PC-9 (cell line): ENCODE results near the gene GHRH. TPM values are rescaled to one million over a fixed set of nuclear protein-coding genes. Genes with fewer than 3 reads are reported as not detected.

Source experiments
- BruUV-seq: library from RNA; stranded (reverse); fragments of 400-500 nt; replicated peaks from 2 replicates; lab custom pipeline; 2021; lab: Mats Ljungman, UMichigan
- CTCF ChIA-PET: fragments of 300-600 bp; sonication (Branson Sonifier 250); formaldehyde crosslinking; loops from one replicate; lab custom pipeline; 2022; ENCODE audit warnings: antibody characterized with exemption; lab: Charles Lee
- POLR2A ChIA-PET: fragments of 300-600 bp; sonication (Branson Sonifier 250); formaldehyde crosslinking; loops from one replicate; lab custom pipeline; 2022; ENCODE audit warnings: antibody characterized with exemption; ENCODE audit not compliant: unreplicated experiment; lab: Charles Lee
- DNase-seq, 2 experiments: peaks; one replicate each; pipeline versions ENCODE4 v3.0.0 to v3.0.0-alpha.2; 2015 to 2022; ENCODE audit warnings: mixed read lengths in 1 of 2
- H2AFZ ChIP-seq: fragments of 200-600 bp; sonication (generic); 2 replicates; pipeline ENCODE4 v1.8.1; 2017; ENCODE audit warnings: antibody characterized with exemption
- H3F3A ChIP-seq: fragments of 200-600 bp; sonication (generic); 2 replicates; pipeline ENCODE4 v1.8.1; 2017; ENCODE audit warnings: antibody characterized with exemption, mild to moderate bottlenecking, low read depth; ENCODE audit not compliant: insufficient read depth
- H3K27ac ChIP-seq: fragments of 200-600 bp; sonication (generic); 2 replicates; pipeline ENCODE4 v1.6.1; 2016; ENCODE audit warnings: mixed run types
- H3K27me3 ChIP-seq: fragments of 200-600 bp; sonication (generic); 2 replicates; pipeline ENCODE4 v1.6.1; 2016; ENCODE audit warnings: low read depth, mixed run types; ENCODE audit not compliant: insufficient read depth
- H3K36me3 ChIP-seq: fragments of 200-600 bp; sonication (generic); 2 replicates; pipeline ENCODE4 v1.6.1; 2016; ENCODE audit warnings: low read depth, mixed run types
- H3K4me1 ChIP-seq: fragments of 200-600 bp; sonication (generic); replicated peaks from 2 replicates; pipeline ENCODE4 v1.6.1; 2016; ENCODE audit warnings: mixed run types; ENCODE audit not compliant: insufficient read depth
- H3K4me2 ChIP-seq: fragments of 200-600 bp; sonication (generic); 2 replicates; pipeline ENCODE4 v1.6.1; 2017; ENCODE audit warnings: mixed run types
- H3K4me3 ChIP-seq: fragments of 200-600 bp; sonication (generic); 2 replicates; pipeline ENCODE4 v1.6.1; 2016; ENCODE audit warnings: mixed run types
- H3K79me2 ChIP-seq: fragments of 200-600 bp; sonication (generic); 2 replicates; pipeline ENCODE4 v1.6.1; 2017; ENCODE audit warnings: low read depth, mixed run types
- H3K9me2 ChIP-seq: fragments of 200-600 bp; sonication (generic); 2 replicates; pipeline ENCODE4 v1.8.1; 2017; ENCODE audit warnings: mild to moderate bottlenecking; ENCODE audit not compliant: insufficient read depth
- H3K9me3 ChIP-seq: fragments of 200-600 bp; sonication (generic); 2 replicates; pipeline ENCODE4 v1.8.1; 2016; ENCODE audit warnings: low read depth; ENCODE audit not compliant: insufficient read depth
- H4K20me1 ChIP-seq: fragments of 200-600 bp; sonication (generic); 2 replicates; pipeline ENCODE4 v1.8.1; 2017; ENCODE audit not compliant: insufficient read depth
- CTCF ChIP-seq: fragments of 200-600 bp; sonication (generic); conservative IDR thresholded peaks from 2 replicates; pipeline ENCODE4 v1.6.1; 2017; ENCODE audit warnings: mixed run types, antibody characterized with exemption, mild to moderate bottlenecking, moderate library complexity
- EZH2 ChIP-seq: fragments of 200-600 bp; sonication (generic); IDR thresholded peaks from 2 replicates; pipeline ENCODE4 v1.8.0; 2017; ENCODE audit warnings: antibody characterized with exemption, low read depth
- intact Hi-C: fragments of 100-400 bp; cut with micrococcal nuclease; formaldehyde crosslinking; loops from one replicate; pipeline ENCODE4 v1.10.0; 2022; ENCODE audit not compliant: unreplicated experiment
- total RNA-seq: library from RNA; stranded (reverse); gene quantifications from 2 replicates; pipeline ENCODE4 v1.2.3, GENCODE V29; 2021

The GHRH gene
- total RNA-seq, 1 experiment from 2014 or later: not detected

GRCh38 chr20:37218976-37219375 lies 42.6 kb downstream of the GHRH start:
- no peak for TF ChIP-seq CTCF
- no peak for TF ChIP-seq EZH2
- ChIA-PET POLR2A (interaction anchor here (0.8 kb wide), 1 partner anchor 554 kb away, joined by 9 read pairs; no protein-coding TSS in a partner anchor), CTCF (no interaction called here)
- intact Hi-C loops: no loop called here
- no peaks in the 10 kb centered on the region for H3K9me2 ChIP-seq
- H3K4me2 ChIP-seq: no peak overlapping the region
- H4K20me1 ChIP-seq: peaks cover 10% of the 10 kb centered on the region; the same call in 1 of the 2 replicates
- peaks cover 7% of the 10 kb centered on the region for H3F3A ChIP-seq
- no TSS peak for BruUV-seq
- no peaks in the 10 kb centered on the region for H3K79me2 ChIP-seq
- H3K27me3 ChIP-seq: no peaks in the 10 kb centered on the region
- H2AFZ ChIP-seq: no peak overlapping the region
- H3K9me3 ChIP-seq: no peaks in the 10 kb centered on the region
- no peak for DNase-seq
- H3K36me3 ChIP-seq: peaks cover 25% of the 10 kb centered on the region
- H3K4me3 ChIP-seq: no peak overlapping the region
- no peak overlapping the region for H3K27ac ChIP-seq
- H3K4me1 ChIP-seq: no peaks in the 10 kb centered on the region

DNA sequence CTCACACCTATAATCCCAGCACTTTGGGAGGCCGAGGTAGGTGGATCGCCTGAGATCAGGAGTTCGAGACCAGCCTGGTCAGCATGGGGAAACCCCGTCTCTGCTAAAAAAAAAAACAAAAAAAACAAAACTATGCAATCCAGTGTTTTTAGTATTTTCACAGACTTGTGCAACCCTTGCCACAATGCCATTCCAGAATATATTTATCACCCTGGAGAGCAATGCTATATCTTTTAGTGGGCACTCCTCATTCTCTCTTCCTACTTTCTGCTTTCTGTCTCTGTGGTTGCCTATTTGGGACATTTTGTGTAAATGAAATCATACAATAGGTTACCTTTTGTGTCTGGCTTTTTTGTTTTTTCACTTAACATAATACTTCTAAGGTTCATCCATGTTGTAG lies 43.2 kb downstream of the GHRH start:
- Histone ChIP-seq H2AFZ (no peak overlapping the region), H3K36me3 (peaks cover 22% of the 10 kb centered on the region; the same call in 1 of the 2 replicates), H3K4me2 (no peak overlapping the region), H3F3A (peaks cover 11% of the 10 kb centered on the region), H3K4me3 (no peak overlapping the region), H3K79me2 (no peaks in the 10 kb centered on the region), H4K20me1 (peaks cover 12% of the 10 kb centered on the region; the same call in 1 of the 2 replicates), H3K27me3 (no peaks in the 10 kb centered on the region), H3K4me1 (no peaks in the 10 kb centered on the region), H3K9me3 (no peaks in the 10 kb centered on the region), H3K27ac (no peak overlapping the region), H3K9me2 (no peaks in the 10 kb centered on the region)
- no TSS peak for BruUV-seq
- intact Hi-C loops: no loop called here
- TF ChIP-seq EZH2: no peak
- no peak for TF ChIP-seq CTCF
- ChIA-PET CTCF (no interaction called here), POLR2A (interaction anchor here (0.8 kb wide), 1 partner anchor 555 kb away, joined by 9 read pairs; no protein-coding TSS in a partner anchor)
- DNase-seq: no peak

DNA sequence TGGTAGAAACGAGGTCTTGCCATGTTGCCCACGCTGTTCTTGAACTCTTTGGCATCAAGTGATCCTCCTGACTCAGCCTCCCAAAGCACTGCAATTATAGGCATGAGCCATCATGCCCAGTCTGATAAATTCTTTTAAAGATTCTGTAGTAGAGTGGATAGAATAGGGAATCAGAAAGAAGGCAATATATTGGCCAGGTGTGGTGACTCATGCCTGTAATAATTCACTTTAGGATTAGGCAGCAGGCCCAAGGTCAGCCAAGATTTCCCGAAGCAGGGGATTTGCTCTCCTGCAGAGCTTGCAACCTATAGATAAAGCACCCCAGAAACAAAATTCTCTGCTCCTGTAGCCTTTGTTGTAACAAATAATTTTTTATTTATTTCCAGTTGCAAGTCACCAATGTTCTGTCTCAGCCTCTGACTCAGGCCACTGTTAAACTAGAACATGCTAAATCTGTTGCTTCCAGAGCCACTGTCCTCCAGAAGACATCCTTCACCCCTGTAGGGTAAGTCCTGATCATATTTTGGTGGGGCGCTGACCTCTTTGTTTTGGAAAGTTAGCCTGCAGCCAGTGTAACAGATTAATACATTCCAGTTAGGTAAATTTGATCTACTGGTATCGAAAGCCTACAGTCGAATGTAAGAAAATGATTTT lies 51.8 kb downstream of the GHRH start:
- POLR2A ChIA-PET: interaction anchor here (0.7 kb wide), 1 partner anchor 21 kb away, joined by 3 read pairs; no protein-coding TSS in a partner anchor
- CTCF ChIA-PET: interaction anchor here (0.7 kb wide), 1 partner anchor 115 kb away, joined by 4 read pairs; no protein-coding TSS in a partner anchor

More for the DNA sequence above, 51.8 kb downstream of the GHRH start:
- Histone ChIP-seq H2AFZ (no peak overlapping the region), H3K4me1 (no peaks in the 10 kb centered on the region), H3K4me3 (no peak overlapping the region), H4K20me1 (peaks cover 12% of the 10 kb centered on the region), H3K79me2 (no peaks in the 10 kb centered on the region), H3K36me3 (peaks cover 37% of the 10 kb centered on the region), H3F3A (peaks cover 15% of the 10 kb centered on the region; the same call in 1 of the 2 replicates), H3K9me3 (no peaks in the 10 kb centered on the region), H3K27me3 (no peaks in the 10 kb centered on the region), H3K27ac (no peak overlapping the region), H3K9me2 (no peaks in the 10 kb centered on the region), H3K4me2 (no peak overlapping the region)
- TF ChIP-seq EZH2 (no peak), CTCF (no peak)
- no TSS peak for BruUV-seq
- intact Hi-C loops: no loop called here
- no peak for DNase-seq
